Parathyroid adenoma (tissue), 2 donors: ENCODE measurements around the gene GRPEL2.

ENCODE experiments used
- H2AFZ ChIP-seq: fragments of 300-600 bp; sonication (generic); one replicate; pipeline ENCODE4 v1.7.0; 2017; ENCODE audit warnings: antibody characterized with exemption, mild to moderate bottlenecking
- H3K27ac ChIP-seq: fragments of 300-600 bp; sonication (generic); one replicate; pipeline ENCODE4 v1.7.0; 2017
- H3K27me3 ChIP-seq: fragments of 300-600 bp; sonication (generic); one replicate; pipeline ENCODE4 v1.7.0; 2017; ENCODE audit warnings: low read length; ENCODE audit not compliant: control insufficient read depth, insufficient read depth
- H3K36me3 ChIP-seq: fragments of 300-600 bp; sonication (generic); one replicate; pipeline ENCODE4 v1.7.0; 2017; ENCODE audit warnings: low read length; ENCODE audit not compliant: control insufficient read depth, insufficient read depth
- H3K4me1 ChIP-seq: fragments of 300-600 bp; sonication (generic); one replicate; pipeline ENCODE4 v1.7.0; 2017; ENCODE audit warnings: control low read depth
- H3K4me2 ChIP-seq: fragments of 300-600 bp; sonication (generic); one replicate; pipeline ENCODE4 v1.7.0; 2017; ENCODE audit warnings: low read length
- H3K4me3 ChIP-seq: fragments of 300-600 bp; sonication (generic); one replicate; pipeline ENCODE4 v1.7.0; 2017; ENCODE audit warnings: low read depth, low read length
- H3K79me2 ChIP-seq: fragments of 300-600 bp; sonication (generic); one replicate; pipeline ENCODE4 v1.7.0; 2017; ENCODE audit warnings: control low read depth
- H3K9ac ChIP-seq: fragments of 300-600 bp; sonication (generic); one replicate; pipeline ENCODE4 v1.7.0; 2017; ENCODE audit warnings: mild to moderate bottlenecking
- H3K9me3 ChIP-seq: fragments of 300-600 bp; sonication (generic); one replicate; pipeline ENCODE4 v1.7.0; 2017; ENCODE audit warnings: low read length; ENCODE audit not compliant: control insufficient read depth
- TF ChIP-seq, protein P1 (sequence below): fragments of 300-600 bp; sonication (generic); IDR thresholded peaks from one replicate; pipeline ENCODE4 v1.7.0; 2017; ENCODE audit warnings: antibody characterized with exemption, mild to moderate bottlenecking
- donor health status: primary hyperparathyroidism.

Gene GRPEL2

DNA sequence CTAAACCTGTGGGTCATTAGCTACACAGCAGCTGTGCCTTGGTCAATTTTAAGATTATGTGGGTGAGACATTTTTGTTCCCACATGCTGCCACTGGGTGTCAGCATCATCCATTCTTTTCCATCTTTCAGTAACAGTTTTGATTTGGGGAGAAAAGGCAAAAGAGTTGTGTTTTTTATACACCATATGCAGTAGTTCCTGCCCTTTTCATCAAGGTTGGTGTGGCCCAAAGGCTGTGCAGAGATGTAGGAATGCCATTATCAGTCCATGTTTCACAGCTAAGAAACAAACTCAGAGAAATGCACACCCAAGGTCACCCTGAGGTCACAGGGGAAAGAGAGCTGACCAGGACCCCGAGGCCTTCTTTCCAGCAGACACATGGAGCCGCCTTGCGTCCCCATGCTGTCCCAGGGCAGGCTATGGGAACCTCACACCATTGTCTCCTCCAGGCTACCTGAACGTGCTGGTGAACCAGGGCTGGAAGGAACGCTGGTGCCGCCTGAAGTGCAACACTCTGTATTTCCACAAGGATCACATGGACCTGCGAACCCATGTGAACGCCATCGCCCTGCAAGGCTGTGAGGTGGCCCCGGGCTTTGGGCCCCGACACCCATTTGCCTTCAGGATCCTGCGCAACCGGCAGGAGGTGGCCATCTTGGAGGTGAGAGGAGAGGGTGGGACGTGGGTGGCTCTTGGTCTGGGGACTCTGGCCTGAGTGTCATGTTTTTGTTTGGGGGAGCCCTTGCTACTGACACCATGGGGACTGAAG is 27.8 kb upstream of the GRPEL2 start:
- no peaks in the 10 kb centered on the region for H3K79me2 ChIP-seq
- no peak overlapping the region for H3K4me2 ChIP-seq
- TF ChIP-seq, protein P1, sequence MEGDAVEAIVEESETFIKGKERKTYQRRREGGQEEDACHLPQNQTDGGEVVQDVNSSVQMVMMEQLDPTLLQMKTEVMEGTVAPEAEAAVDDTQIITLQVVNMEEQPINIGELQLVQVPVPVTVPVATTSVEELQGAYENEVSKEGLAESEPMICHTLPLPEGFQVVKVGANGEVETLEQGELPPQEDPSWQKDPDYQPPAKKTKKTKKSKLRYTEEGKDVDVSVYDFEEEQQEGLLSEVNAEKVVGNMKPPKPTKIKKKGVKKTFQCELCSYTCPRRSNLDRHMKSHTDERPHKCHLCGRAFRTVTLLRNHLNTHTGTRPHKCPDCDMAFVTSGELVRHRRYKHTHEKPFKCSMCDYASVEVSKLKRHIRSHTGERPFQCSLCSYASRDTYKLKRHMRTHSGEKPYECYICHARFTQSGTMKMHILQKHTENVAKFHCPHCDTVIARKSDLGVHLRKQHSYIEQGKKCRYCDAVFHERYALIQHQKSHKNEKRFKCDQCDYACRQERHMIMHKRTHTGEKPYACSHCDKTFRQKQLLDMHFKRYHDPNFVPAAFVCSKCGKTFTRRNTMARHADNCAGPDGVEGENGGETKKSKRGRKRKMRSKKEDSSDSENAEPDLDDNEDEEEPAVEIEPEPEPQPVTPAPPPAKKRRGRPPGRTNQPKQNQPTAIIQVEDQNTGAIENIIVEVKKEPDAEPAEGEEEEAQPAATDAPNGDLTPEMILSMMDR = peak; percentile 80
- no peaks in the 10 kb centered on the region for H3K36me3 ChIP-seq
- no peaks in the 10 kb centered on the region for H3K9me3 ChIP-seq
- H3K27ac ChIP-seq = no peak overlapping the region
- no peak overlapping the region for H3K4me3 ChIP-seq
- peak overlapping the region; percentile 53 for H2AFZ ChIP-seq
- H3K27me3 ChIP-seq = no peaks in the 10 kb centered on the region
- H3K9ac ChIP-seq = no peak overlapping the region
- H3K4me1 ChIP-seq = peaks cover 17% of the 10 kb centered on the region

- H3K36me3 ChIP-seq = no peaks in the 10 kb centered on the region
- TF ChIP-seq, protein P1 = no peak
- no peaks in the 10 kb centered on the region for H3K9me3 ChIP-seq
- H3K4me1 ChIP-seq = peaks cover 17% of the 10 kb centered on the region
- H2AFZ ChIP-seq = no peak overlapping the region
- H3K9ac ChIP-seq = no peak overlapping the region
- no peak overlapping the region for H3K4me3 ChIP-seq
- H3K27me3 ChIP-seq = no peaks in the 10 kb centered on the region
- no peak overlapping the region for H3K27ac ChIP-seq
- no peaks in the 10 kb centered on the region for H3K79me2 ChIP-seq
- no peak overlapping the region for H3K4me2 ChIP-seq
These were observed 26.1 kb upstream of the GRPEL2 start for GRCh38 chr5:149319174-149319573.

GRCh38 chr5:149320791-149321330 is 24.4 kb upstream of the GRPEL2 start:
- H3K27ac ChIP-seq = peak overlapping the region; percentile 62

GRCh38 chr5:149322518-149322917 is 22.8 kb upstream of the GRPEL2 start:
- TF ChIP-seq, protein P1 = no peak
- H3K27ac ChIP-seq = no peak overlapping the region

More at GRCh38 chr5:149320791-149321330, 24.4 kb upstream of the GRPEL2 start:
- H3K36me3 ChIP-seq = no peaks in the 10 kb centered on the region
- H3K4me2 ChIP-seq = no peak overlapping the region
- no peak overlapping the region for H3K9ac ChIP-seq
- no peaks in the 10 kb centered on the region for H3K9me3 ChIP-seq
- H2AFZ ChIP-seq = peak overlapping the region; percentile 92
- TF ChIP-seq, protein P1 = no peak
- peaks cover 17% of the 10 kb centered on the region for H3K4me1 ChIP-seq
- no peaks in the 10 kb centered on the region for H3K27me3 ChIP-seq
- no peaks in the 10 kb centered on the region for H3K79me2 ChIP-seq
- H3K4me3 ChIP-seq = no peak overlapping the region

More at GRCh38 chr5:149322518-149322917, 22.8 kb upstream of the GRPEL2 start:
- no peak overlapping the region for H3K4me3 ChIP-seq
- H3K4me2 ChIP-seq = no peak overlapping the region
- no peaks in the 10 kb centered on the region for H3K79me2 ChIP-seq
- H3K36me3 ChIP-seq = no peaks in the 10 kb centered on the region
- no peaks in the 10 kb centered on the region for H3K27me3 ChIP-seq
- H3K4me1 ChIP-seq = peaks cover 14% of the 10 kb centered on the region
- no peak overlapping the region for H2AFZ ChIP-seq
- H3K9ac ChIP-seq = no peak overlapping the region
- H3K9me3 ChIP-seq = no peaks in the 10 kb centered on the region
